GM18861 (cell line): ENCODE measurements around the gene NTSR2.

Source experiments
- ATAC-seq: cut with Tn5 transposase; IDR thresholded peaks from one replicate; pipeline ENCODE4 v1.9.1; 2021; ENCODE audit not compliant: unreplicated experiment

Gene NTSR2

GRCh38 chr2:11658208-11659114 is 11.5 kb downstream of the NTSR2 start:
- no peak for ATAC-seq

DNA sequence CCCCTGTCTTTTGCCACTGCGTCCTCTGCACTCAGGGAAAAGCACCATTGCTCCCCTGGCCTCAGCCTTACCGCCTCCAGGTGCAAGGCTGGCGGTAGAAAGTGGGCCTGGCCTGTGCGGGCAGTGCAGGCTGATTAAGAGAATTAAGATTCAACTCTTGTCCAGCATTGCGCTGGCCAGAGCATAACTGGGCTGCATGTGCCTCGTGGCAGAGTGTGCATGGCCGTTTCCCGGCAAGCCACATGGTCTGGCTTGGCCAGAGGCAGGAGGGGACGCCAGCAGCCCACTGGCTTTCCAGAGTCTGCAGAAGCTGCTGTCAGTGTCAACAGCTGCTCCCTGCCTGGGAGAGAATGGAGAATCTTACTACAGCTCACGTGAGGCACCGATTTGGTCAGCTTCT is 12.3 kb downstream of the NTSR2 start:
- no peak for ATAC-seq

DNA sequence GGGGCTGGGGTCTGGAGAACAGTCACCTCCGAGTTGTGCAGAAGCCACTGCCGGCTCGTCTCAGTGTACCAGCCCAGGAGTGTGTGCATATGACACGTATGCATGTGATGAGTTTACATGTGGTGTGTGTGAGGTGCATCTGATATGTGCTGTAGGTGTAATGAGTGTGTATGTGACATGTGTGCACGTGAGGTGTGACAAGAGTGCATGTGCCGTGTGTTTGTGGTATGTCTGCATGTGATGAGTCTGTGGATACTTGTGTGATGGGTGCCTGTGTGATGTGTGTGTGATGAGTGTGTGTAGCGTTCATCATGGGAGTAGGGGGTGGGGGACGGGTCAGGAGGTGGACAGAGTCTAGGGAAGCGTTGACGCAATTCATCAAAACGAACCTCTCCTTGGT is 12.8 kb downstream of the NTSR2 start:
- no peak for ATAC-seq

DNA sequence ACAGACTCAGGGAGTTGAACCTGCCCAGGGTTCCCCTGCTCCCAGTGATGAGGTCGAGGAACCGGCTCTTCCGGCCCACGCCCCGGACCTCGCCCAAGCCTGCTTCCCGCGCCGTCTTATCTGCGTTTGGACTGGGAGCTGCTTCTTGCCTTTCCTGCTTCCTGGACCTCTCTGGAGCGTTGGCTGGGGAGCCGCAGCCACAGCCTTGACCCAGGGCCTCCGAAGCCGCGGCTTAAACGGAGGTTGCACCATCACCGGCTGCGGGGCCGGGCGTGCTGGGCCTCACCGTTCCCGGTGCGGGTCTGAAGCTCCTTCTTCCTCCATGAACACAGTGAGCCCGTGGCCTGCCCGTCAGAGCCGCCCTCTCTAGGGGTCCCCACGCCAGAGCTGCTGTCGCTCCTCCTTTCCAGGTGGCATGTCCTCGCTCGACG is 13.3 kb downstream of the NTSR2 start:
- no peak for ATAC-seq

GRCh38 chr2:11656252-11656651 is 13.7 kb downstream of the NTSR2 start:
- ATAC-seq = no peak

GRCh38 chr2:11655495-11655894 is 14.5 kb downstream of the NTSR2 start:
- no peak for ATAC-seq

- ATAC-seq = no peak
Observed at GRCh38 chr2:11652553-11652952, 17.4 kb downstream of the NTSR2 start.

DNA sequence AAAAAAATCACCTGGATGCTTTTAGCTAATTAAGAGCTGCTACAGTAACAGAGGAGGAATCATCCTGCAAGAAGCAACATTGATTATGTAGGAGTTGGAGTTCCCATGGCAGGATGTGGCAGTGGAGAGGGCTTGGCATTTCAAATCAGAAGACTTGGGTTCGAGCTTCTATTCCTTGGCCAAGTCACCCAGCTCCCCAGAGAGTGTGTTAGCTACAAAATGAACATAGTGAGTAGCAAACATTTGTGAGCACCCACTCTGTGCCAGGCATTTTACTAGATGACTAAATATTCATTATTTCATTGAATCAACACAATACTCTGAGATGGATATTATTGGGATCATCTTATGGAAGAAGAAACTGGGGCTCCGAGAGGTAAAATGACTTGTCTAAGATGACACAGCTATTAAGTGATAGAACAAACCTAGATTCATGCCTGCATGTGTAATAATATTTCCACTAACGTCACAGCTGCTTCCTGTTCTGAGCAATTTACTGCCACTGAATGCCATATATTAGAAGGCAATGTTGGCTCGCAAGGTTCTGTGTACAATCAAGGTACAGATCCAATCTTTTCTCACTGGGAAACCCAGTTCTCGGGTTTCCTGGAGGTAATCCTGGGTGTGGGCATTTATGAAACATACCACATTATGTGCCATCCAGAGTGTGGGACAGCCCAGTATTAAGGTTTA is 18.0 kb downstream of the NTSR2 start:
- no peak for ATAC-seq

DNA sequence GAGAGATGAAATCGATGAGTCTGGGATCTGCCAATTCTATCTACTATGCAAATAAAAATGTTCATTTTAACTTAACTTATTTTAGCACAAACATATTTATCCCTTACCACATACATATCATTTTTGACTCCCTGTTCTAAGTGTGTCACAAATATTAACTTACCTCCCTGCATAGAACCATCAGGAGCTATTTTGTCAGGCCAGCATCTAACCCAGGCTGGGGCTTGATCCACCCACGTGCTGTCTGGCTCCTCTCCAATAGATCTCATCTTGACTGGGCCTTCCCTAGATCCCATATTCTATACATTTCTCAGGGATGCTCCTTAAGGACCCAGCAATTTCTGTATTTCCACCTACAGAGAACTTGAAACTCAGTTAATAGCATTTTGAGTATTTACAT is 20.9 kb downstream of the NTSR2 start:
- no peak for ATAC-seq

GRCh38 chr2:11647834-11648600 is 22.0 kb downstream of the NTSR2 start:
- no peak for ATAC-seq

DNA sequence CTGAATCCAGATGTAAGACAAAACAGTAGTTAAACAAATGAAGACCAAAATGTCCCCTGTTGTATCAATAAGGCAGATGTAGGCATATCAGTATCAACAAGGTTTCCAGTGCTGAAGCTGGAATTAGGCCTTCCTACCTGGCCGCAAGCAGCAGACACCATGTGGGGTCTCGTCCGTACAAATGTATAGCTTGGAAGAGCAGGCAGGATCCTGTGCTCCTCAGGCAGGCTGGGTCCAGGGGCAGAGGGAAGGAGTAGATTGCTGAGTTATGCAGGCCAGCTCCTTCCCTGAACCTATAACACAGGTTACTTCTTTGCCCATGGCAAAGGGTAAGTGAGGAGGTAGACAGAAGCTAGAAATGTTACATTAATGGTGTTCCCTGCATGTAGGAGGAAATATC is 23.5 kb downstream of the NTSR2 start:
- ATAC-seq = no peak

DNA sequence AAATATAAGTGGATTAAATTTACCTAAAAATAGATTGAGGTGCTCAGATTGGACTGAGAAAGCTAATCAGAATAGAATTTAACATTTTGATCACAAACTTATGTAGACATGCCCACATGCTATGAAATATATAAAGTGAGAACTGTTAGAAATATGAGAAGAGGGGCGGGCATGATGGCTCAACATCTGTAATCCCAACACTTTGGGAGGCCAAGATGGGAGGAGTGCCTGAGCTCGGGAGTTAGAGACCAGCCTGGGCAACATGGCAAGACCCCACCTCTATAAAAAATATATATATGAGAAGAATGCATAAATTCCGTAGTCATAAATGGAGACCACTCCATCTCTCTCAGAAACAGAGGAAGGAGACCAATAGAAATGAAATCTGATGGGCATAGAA is 25.7 kb downstream of the NTSR2 start:
- ATAC-seq = no peak

GRCh38 chr2:11642972-11643371 is 27.0 kb downstream of the NTSR2 start:
- ATAC-seq = no peak

DNA sequence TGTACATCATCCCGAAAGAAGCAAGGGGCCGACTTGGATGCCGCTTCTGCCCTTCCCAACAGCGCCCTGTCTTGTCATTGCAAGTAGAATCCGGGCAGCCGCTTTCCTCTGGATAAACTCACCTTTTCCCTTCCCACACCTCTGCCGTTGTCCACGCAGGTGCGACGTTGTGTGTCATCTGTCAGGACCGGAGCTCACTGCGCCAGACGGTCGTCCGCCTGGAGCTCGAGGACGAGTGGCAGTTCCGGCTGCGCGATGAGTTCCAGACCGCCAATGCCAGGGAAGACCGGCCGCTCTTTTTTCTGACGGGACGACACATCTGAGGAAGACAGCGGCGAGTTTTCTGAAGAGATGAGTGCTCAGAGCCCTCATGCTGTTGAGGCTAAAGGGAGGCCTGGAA is 29.9 kb downstream of the NTSR2 start:
- no peak for ATAC-seq

- ATAC-seq = no peak
Observed at GRCh38 chr2:11639503-11639902, 30.5 kb downstream of the NTSR2 start.

DNA sequence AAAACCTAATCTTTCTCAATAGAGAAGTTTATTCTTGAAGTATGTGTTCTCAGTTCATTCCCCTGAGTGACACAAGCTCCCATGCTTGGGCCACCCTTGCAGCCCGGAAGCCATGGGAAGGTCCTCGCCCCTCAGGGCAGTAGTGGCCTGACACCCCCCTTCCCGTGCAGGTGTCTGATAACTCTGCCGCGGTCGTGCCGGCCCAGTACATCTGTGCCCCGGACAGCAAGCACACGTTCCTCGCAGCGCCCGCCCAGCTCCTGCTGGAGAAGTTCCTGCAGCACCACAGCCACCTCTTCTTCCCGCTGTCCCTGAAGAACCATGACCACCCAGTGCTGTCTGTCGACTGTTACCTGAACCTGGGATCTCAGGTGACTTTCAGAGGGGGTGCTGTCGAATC is 32.4 kb downstream of the NTSR2 start:
- ATAC-seq = no peak

DNA sequence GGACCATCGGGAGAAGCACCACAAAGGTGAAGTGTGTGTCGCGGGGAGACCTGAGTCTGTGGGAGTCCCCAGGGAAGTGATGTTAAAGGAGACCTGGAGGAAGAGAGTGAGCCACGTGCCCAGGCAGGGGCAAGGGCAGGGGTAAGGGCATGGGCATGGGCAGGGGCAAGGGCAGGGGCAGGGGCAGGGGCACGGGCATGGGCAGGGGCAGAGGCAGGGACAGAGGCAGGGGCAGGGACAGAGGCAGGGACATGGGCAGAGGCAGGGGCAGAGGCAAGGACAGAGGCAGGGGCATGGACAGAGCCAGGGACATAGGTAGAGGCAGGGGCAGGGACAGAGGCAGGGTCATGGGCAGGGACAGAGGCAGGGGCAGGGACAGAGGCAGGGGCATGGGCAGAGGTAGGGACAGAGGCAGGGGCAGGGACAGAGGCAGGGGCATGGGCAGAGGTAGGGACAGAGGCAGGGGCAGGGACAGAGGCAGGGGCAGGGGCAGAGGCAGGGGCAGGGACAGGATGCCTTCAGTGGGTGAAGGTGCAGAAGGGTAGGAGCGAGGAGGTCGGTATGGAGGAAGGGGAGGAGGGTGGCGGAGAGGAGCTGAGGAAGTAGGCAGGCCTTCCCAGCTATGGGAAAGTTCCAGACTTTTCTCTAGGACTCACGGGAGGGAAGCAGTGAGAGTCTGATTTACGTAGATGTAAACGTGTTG is 33.3 kb downstream of the NTSR2 start:
- ATAC-seq = no peak

DNA sequence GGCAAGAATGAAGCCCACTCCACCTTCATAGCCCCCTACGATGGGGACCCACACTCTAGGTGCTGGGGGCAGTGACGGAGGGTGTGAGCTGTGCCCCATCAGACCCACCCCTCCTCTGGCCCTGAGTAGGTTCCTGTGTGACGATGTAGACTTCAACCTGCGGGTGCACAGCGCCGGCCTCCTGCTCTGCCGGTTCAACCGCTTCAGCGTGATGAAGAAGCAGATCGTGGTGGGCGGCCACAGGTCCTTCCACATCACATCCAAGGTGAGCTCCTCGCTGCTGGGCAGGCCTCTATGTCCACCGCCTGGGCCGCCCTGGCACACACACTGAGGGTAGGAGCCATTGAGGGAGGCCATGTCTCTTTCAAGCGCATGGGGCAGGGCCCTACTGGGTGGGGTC is 34.9 kb downstream of the NTSR2 start:
- ATAC-seq = no peak

DNA sequence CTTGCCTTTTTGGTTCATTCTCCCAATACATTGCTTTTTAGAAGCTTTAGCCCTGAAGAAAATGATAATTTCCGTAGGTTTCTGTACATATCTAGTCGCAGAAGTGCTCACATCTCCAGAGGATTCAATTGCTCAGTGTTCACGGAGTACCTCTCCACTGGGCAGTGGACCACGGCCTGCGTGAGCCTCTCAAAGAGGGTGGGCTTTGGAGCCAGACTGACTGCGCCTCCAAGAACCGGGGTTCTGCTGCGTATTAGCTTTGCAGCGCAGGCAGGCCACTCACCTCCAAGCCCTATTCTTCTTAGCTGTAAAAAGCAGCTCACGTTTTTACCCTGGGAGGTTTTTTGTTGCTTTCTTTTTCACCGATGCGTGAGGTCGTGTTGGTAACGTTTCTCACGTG is 35.4 kb downstream of the NTSR2 start:
- no peak for ATAC-seq

DNA sequence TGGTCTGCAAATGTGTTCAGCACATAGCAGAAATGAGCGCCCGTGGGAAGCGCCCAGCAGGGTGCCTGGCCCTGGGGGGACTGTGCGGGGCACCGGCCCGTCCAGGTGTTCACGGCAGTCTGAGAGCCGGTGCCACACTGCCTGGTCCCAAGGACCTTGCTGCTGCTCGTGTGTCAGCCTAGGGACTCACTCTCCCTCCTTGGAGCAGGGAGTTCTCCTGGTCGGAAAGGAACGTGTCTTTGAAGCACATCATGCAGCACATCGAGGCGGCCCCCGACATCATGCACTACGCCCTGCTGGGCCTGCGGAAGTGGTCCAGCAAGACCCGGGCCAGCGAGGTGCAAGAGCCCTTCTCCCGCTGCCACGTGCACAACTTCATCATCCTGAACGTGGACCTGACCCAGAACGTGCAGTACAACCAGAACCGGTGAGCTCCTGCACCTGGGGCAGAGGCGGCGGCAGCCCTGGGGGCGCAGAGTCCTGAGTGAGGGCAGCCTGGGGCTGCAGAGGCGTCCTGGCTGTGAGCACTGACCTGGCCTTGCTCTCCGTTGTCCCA is 36.0 kb downstream of the NTSR2 start:
- no peak for ATAC-seq

DNA sequence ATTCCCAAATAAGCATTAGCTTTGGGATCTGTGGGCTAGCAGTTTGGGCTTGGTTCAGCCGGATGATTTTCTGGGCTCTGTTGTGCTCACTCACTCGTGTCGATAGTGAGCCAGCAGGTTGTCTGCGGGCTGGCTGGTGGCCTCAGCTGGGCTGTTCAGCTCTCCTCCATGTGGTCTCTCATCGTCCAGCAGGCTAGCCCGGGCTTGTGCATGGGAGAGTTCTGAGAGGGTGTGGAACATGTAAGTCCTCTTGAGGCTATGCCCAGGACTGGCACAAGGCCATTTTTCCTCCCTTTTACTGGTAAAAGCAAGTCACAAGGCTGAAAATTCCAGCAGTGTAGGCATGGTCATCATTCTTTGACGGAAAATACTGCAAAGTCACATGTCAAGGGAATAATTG is 38.5 kb downstream of the NTSR2 start:
- ATAC-seq = no peak
